ENCODE data around the gene ARHGAP22. TPM values are rescaled to one million over a fixed set of nuclear protein-coding genes. Genes with fewer than 3 reads are reported as not detected.

ARHGAP22 gene
- total RNA-seq, 4 donors from 2014 or later: 0.26 to 3.6 (median 3.0) TPM; not detected in 1

- no peak overlapping the region for H3K4me3 ChIP-seq
- H3K27me3 ChIP-seq: no peaks in the 10 kb centered on the region
- TF ChIP-seq POLR2A (IDR thresholded peaks at IDR 0.05): no peak
- no peak for TF ChIP-seq CTCF (IDR thresholded peaks at IDR 0.05)
- no peaks in the 10 kb centered on the region for H3K4me1 ChIP-seq
- no peaks in the 10 kb centered on the region for H3K9me3 ChIP-seq
- no peaks in the 10 kb centered on the region for H3K36me3 ChIP-seq
- DNase-seq: no peak
- H3K27ac ChIP-seq: no peak overlapping the region
- intact Hi-C loops (cut with DNase I; ENCODE audit: low total_unique reads): no loop called here
Measured at GRCh38 chr10:48498940-48499510, 105.8 kb downstream of the ARHGAP22 start.

DNA sequence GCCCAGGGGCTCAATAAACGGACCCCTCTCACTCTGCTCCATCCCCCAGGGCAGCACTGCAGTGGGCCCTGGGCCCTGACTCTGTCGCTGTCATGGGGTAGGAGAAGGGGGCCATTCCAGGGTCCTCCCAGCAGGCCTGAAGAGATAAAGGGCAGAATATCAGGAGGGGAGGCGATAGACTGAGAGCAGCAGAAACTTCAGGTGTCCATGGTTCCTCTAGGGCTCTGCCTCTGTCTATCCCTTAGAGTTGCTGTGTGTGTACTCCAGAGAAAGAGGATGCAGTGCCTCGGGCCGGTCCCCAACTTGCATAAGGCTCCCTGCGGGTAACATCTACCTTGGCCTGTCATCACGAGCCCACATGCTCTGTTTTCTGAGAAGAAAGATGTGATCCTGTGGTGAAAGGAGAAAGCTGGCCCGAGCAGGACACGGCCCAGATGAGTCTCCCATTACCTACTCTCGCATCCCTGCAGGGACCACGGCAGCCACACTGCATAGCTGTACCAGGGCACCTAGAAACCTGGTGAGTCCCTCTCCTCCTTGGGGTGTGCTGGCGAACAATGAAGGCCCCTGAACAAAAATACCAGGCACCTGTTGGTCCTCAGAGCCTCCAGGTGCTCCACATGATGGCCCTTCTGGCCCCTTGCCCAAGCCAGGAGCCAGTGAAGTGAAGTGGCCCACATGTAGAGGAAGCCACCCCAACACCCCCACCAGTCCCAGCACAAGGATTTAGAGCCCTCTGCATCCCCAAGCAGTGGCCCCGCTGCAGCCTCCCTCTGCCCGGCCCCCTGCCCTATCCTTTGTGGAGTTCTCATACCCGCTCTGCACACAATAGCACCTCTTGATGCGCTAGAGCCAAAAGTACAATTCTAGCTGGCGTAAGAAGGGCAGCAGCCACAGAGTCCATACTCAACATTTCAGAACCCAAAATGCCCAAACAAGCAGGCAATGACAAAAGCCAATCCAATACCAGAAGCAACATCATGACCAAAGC, 106.8 kb downstream of the ARHGAP22 start:
- Histone ChIP-seq H3K9me3 (no peaks in the 10 kb centered on the region), H3K27me3 (no peaks in the 10 kb centered on the region), H3K27ac (no peak overlapping the region), H3K4me3 (no peak overlapping the region), H3K36me3 (no peaks in the 10 kb centered on the region), H3K4me1 (no peaks in the 10 kb centered on the region)
- intact Hi-C loops (cut with DNase I; ENCODE audit: low total_unique reads): no loop called here
- DNase-seq: no peak
- TF ChIP-seq CTCF (IDR thresholded peaks at IDR 0.05) (no peak), POLR2A (IDR thresholded peaks at IDR 0.05) (no peak)

- intact Hi-C loops (cut with DNase I; ENCODE audit: low total_unique reads): no loop called here
- peak overlapping the region in 1 of 2 donors; percentile 31 for H3K27ac ChIP-seq
- DNase-seq: no peak
- no peak overlapping the region for H3K4me3 ChIP-seq
- no peaks in the 10 kb centered on the region for H3K9me3 ChIP-seq
- no peaks in the 10 kb centered on the region for H3K36me3 ChIP-seq
- no peaks in the 10 kb centered on the region for H3K4me1 ChIP-seq
- no peaks in the 10 kb centered on the region for H3K27me3 ChIP-seq
- no peak for TF ChIP-seq CTCF (IDR thresholded peaks at IDR 0.05)
- no peak for TF ChIP-seq POLR2A (IDR thresholded peaks at IDR 0.05)
Measured at GRCh38 chr10:48496831-48497779, 107.8 kb downstream of the ARHGAP22 start.

DNA sequence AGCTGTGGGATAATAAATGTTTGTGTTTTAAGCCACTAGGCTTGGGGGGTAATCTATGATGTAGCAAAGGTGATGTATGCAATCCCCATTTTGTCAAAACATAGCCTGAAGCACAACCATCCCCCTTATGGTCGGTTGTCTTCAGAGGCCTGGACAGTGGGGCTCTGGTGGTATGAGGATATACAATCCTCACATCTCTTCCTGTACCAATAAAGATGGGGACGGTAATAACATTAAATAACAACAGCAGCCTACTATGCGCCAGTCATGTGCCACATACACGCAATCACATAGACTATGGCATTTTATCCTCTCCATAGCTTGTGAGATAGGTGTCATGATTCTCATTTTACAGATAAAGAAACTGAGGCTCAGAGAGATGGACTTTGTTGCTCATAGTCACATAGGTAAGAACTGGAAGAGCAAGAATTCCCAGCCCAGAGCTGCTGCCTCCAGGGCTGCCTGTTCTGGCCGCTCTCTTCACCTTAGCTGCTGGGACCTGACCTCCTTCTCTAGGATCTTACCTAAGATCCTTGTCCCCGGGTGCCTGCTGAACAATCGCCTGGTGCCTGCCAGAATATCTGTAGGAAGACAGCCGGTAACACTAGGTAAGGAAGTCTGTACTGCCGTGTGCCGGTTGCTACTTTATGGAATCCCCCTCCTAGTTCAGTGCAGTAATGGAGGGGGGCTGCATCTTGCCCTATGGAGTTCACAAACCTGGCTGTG, 108.6 kb downstream of the ARHGAP22 start:
- no peaks in the 10 kb centered on the region for H3K27me3 ChIP-seq
- H3K27ac ChIP-seq: no peak overlapping the region
- no peaks in the 10 kb centered on the region for H3K9me3 ChIP-seq
- intact Hi-C loops (cut with DNase I; ENCODE audit: low total_unique reads): no loop called here
- H3K36me3 ChIP-seq: no peaks in the 10 kb centered on the region
- no peak overlapping the region for H3K4me3 ChIP-seq
- DNase-seq: no peak
- TF ChIP-seq CTCF (IDR thresholded peaks at IDR 0.05): no peak
- no peak for TF ChIP-seq POLR2A (IDR thresholded peaks at IDR 0.05)
- H3K4me1 ChIP-seq: no peaks in the 10 kb centered on the region
